ENCODE measurements around the gene ARHGEF9. TPM values are rescaled to one million over a fixed set of nuclear protein-coding genes. Genes with fewer than 3 reads are reported as not detected.

The ARHGEF9 gene
- total and polyA plus RNA-seq, 2 of the 8 experiments (the other 6 are each of a cell fraction or from before 2014, with no cell fraction given): 28.7 to 31.8 TPM

DNA sequence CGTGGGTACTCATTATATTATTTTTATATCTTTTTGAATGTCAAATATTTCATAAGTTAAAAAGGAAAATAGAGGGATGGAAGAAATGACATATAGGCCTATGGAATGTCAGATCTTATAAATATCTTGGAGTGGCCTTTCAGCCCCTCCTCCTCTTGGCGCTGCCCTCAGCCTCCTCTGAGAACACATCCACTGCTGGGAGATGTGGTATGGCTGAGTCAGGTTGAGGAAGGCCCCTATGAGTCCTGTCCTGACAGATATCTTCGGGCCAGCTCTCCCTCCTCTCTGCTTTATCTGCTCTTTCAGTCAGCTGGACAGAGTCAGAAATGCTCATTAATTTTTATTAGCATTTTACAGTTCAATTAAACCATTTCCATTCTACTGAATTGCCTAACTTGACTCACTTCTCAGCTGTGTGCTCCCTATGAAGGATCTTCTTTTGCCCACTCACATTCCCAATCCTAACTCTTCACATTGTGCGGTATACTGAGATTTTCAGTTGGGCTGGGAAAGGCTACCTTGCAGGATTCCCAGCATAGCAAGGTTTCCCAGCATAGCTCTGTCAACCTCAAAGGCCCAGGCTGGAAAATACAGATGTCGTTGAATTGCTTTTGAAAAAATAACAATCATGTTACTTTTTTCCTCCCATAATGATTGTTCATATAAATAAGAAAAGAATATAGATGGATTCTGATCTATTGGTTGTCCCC lies 128.0 kb downstream of the ARHGEF9 start:
- Histone ChIP-seq H3K4me3 (ENCODE audit: extremely low read depth in 1 of 4, insufficient read depth in 2 of 4, low read depth in 3 of 4, low read length in 4 of 4) (no peak overlapping the region), H4K5ac (ENCODE audit: insufficient read length, low read depth, low read length) (no peak overlapping the region), H2BK120ac (replicated peaks; ENCODE audit: low read depth, low read length) (no peak overlapping the region), H2BK12ac (ENCODE audit: low read depth, low read length) (no peak overlapping the region), H2BK5ac (ENCODE audit: low read depth, low read length) (no peak overlapping the region), H3K79me1 (ENCODE audit: low read depth, low read length) (no peaks in the 10 kb centered on the region), H3K18ac (ENCODE audit: extremely low read depth, low read length) (no peak overlapping the region), H3K23me2 (ENCODE audit: low read depth, low read length) (no peaks in the 10 kb centered on the region), H3K36me3 (ENCODE audit: control insufficient read depth in 2 of 4, insufficient read depth in 4 of 4, low read length in 3 of 4) (peaks cover 0 to 17% (median 4%) of the 10 kb centered on the region in 4 experiments; a peak in 3 of 8 replicates), H3K4me2 (ENCODE audit: insufficient read depth in 1 of 2, low read depth in 2 of 2, low read length in 2 of 2) (no peak overlapping the region), H3K4ac (replicated peaks; ENCODE audit: insufficient read length, low read depth, low read length) (no peak overlapping the region), H2BK20ac (ENCODE audit: low read length) (no peak overlapping the region), H4K91ac (replicated peaks; ENCODE audit: insufficient read length, low read length) (no peak overlapping the region), H4K8ac (ENCODE audit: extremely low read depth, insufficient read depth, low read length) (no peak overlapping the region), H3K27me3 (replicated peaks in 1 of 4; ENCODE audit: control insufficient read depth in 3 of 4, extremely low read depth in 1 of 4, insufficient read depth in 3 of 4, low read length in 3 of 4) (no peaks in the 10 kb centered on the region), H4K20me1 (replicated peaks in 1 of 2; ENCODE audit: control insufficient read depth in 1 of 2, insufficient read depth in 2 of 2, low read length in 2 of 2) (no peaks in the 10 kb centered on the region), H3K9me3 (ENCODE audit: insufficient read depth in 2 of 2, low read depth in 1 of 2, low read length in 1 of 2) (no peaks in the 10 kb centered on the region), H3K23ac (ENCODE audit: insufficient read length) (no peak overlapping the region), H3K9ac (replicated peaks in 1 of 4; ENCODE audit: extremely low read depth in 1 of 4, low read depth in 3 of 4, low read length in 3 of 4) (no peak overlapping the region), H2AFZ (ENCODE audit: low read length) (no peak overlapping the region), H2BK15ac (ENCODE audit: low read length) (no peak overlapping the region), H3K4me1 (replicated peaks in 1 of 4; ENCODE audit: control insufficient read depth in 3 of 4, insufficient read depth in 4 of 4, low read length in 3 of 4) (no peaks in the 10 kb centered on the region), H3K14ac (ENCODE audit: insufficient read length) (no peak overlapping the region), H3K79me2 (ENCODE audit: control insufficient read depth in 1 of 2, insufficient read depth in 2 of 2, low read length in 2 of 2) (no peaks in the 10 kb centered on the region), H3K27ac (ENCODE audit: low read depth, low read length) (no peak overlapping the region), H2AK5ac (ENCODE audit: low read depth, low read length) (no peak overlapping the region), H3K56ac (replicated peaks; ENCODE audit: insufficient read length, low read depth, low read length) (no peak overlapping the region)
- POLR2A ChIA-PET (ENCODE audit: partially characterized antibody): no interaction called here
- DNase-seq (ENCODE audit: low read depth in 1 of 2, low spot score in 2 of 2): no peak
- CTCF ChIA-PET (ENCODE audit: partially characterized antibody): interaction anchor here (1.1 kb wide), 1 partner anchor 151 kb away, joined by 3 read pairs; no protein-coding TSS in a partner anchor
- TF ChIP-seq NRF1 (IDR thresholded peaks at IDR 0.05; ENCODE audit: low read depth, low read length): no peak
- TF ChIP-seq RXRA (IDR thresholded peaks at IDR 0.05; ENCODE audit: insufficient read depth, low read depth, low read length): no peak
- TF ChIP-seq, protein P1, sequence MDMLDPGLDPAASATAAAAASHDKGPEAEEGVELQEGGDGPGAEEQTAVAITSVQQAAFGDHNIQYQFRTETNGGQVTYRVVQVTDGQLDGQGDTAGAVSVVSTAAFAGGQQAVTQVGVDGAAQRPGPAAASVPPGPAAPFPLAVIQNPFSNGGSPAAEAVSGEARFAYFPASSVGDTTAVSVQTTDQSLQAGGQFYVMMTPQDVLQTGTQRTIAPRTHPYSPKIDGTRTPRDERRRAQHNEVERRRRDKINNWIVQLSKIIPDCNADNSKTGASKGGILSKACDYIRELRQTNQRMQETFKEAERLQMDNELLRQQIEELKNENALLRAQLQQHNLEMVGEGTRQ (IDR thresholded peaks at IDR 0.05; ENCODE audit: low read length): no peak
- TF ChIP-seq, protein P2, sequence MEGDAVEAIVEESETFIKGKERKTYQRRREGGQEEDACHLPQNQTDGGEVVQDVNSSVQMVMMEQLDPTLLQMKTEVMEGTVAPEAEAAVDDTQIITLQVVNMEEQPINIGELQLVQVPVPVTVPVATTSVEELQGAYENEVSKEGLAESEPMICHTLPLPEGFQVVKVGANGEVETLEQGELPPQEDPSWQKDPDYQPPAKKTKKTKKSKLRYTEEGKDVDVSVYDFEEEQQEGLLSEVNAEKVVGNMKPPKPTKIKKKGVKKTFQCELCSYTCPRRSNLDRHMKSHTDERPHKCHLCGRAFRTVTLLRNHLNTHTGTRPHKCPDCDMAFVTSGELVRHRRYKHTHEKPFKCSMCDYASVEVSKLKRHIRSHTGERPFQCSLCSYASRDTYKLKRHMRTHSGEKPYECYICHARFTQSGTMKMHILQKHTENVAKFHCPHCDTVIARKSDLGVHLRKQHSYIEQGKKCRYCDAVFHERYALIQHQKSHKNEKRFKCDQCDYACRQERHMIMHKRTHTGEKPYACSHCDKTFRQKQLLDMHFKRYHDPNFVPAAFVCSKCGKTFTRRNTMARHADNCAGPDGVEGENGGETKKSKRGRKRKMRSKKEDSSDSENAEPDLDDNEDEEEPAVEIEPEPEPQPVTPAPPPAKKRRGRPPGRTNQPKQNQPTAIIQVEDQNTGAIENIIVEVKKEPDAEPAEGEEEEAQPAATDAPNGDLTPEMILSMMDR (IDR thresholded peaks at IDR 0.05; ENCODE audit: control extremely low read depth in 1 of 3, insufficient read depth in 1 of 3, low read depth in 1 of 3, low read length in 3 of 3): no peak
- TF ChIP-seq RFX5 (IDR thresholded peaks at IDR 0.05; ENCODE audit: borderline replicate concordance, low read depth, low read length): no peak
- TF ChIP-seq EGR1 (IDR thresholded peaks at IDR 0.05; ENCODE audit: borderline replicate concordance, low read depth, low read length): no peak
- TF ChIP-seq EZH2 (IDR thresholded peaks at IDR 0.05; ENCODE audit: low read depth, low read length, severe bottlenecking): no peak
- TF ChIP-seq JUN (IDR thresholded peaks at IDR 0.05; ENCODE audit: low read depth, low read length): no peak
- 83% methylated on average over 3 of the region's 5 CpGs; no CpG with 5 or more reads in 1 of the 2 experiments for WGBS, 2 experiments (ENCODE audit: extremely low coverage in 1 of 2, insufficient coverage in 1 of 2, insufficient read length in 1 of 2, insufficient replicate concordance in 2 of 2, low coverage in 1 of 2, low lambda C conversion rate in 2 of 2, missing lambda C conversion rate in 1 of 2)
- FAIRE-seq: no peak
